HCT116 (cell line): ENCODE data around the gene TMTC1. TPM values are rescaled to one million over a fixed set of nuclear protein-coding genes. Genes with fewer than 3 reads are reported as not detected.

Experiments
- ATAC-seq: fragments of 200-7000 bp; cut with Tn5 transposase; 2 replicates; pipeline ENCODE4 v1.9.1; 2020; ENCODE audit warnings: mild to moderate bottlenecking, moderate library complexity
- BruUV-seq: library from RNA; stranded (reverse); fragments of 400-500 nt; replicated peaks from 2 replicates; lab custom pipeline; 2021; lab: Mats Ljungman, UMichigan
- CTCF ChIA-PET: fragments of 300-600 bp; sonication (Branson Sonifier 250); formaldehyde crosslinking; loops from one replicate; lab custom pipeline; 2021; ENCODE audit warnings: antibody characterized with exemption; lab: Charles Lee
- POLR2A ChIA-PET: fragments of 300-600, 350-600 bp; sonication (Branson Sonifier 250); formaldehyde crosslinking; loops from one replicate; lab custom pipeline; 2021; ENCODE audit warnings: antibody characterized with exemption; lab: Charles Lee
- RAD21 ChIA-PET, 2 experiments: fragments of 300-600 bp; sonication (Branson Sonifier 250); formaldehyde crosslinking; loops; one replicate each; lab custom pipeline; 2023; ENCODE audit warnings: low total read pairs in 2 of 2; ENCODE audit not compliant: uncharacterized antibody in 2 of 2, unreplicated experiment in 2 of 2, low non-redundant PET in 1 of 2; lab: Charles Lee
- DNase-seq: peaks from one replicate; pipeline ENCODE4 v3.0.0-alpha.2; 2010; ENCODE audit warnings: low read depth, low spot score
- H2AFZ ChIP-seq: fragments of 200-600 bp; shearing (Covaris generic), sonication (generic); 2 replicates; pipeline ENCODE4 v1.6.1; 2017; ENCODE audit warnings: low read depth, mixed run types, mixed read lengths, antibody characterized with exemption, low read length; ENCODE audit not compliant: poor library complexity, severe bottlenecking
- H3K27ac ChIP-seq: 2 replicates; pipeline ENCODE4 v1.5.1; 2012; ENCODE audit warnings: low read depth, low read length
- H3K27me3 ChIP-seq: fragments of 200-600 bp; sonication (generic); 2 replicates; pipeline ENCODE4 v1.6.1; 2016; ENCODE audit warnings: mixed run types, low read length, mixed read lengths; ENCODE audit not compliant: insufficient read depth
- H3K36me3 ChIP-seq, 2 experiments: fragments of 200-500 bp in 1 of 2; fragments of 200-600 bp in 1 of 2; sonication (Bioruptor generic) in 1 of 2; sonication (generic) in 1 of 2; 2 replicates each; pipeline versions ENCODE4 v1.5.1 to v1.6.1; 2014 to 2016; ENCODE audit warnings: low read length in 2 of 2, inconsistent platforms in 1 of 2, mixed read lengths in 1 of 2, mixed run types in 1 of 2; ENCODE audit not compliant: insufficient read depth in 2 of 2, control insufficient read depth in 1 of 2
- H3K4me1 ChIP-seq, 2 experiments: fragments of 200-600 bp in 1 of 2; sonication (generic) in 1 of 2; 2 replicates each; pipeline versions ENCODE4 v1.5.1 to v1.6.1; 2012 to 2017; ENCODE audit warnings: low read length in 2 of 2, inconsistent platforms in 1 of 2, mild to moderate bottlenecking in 1 of 2, mixed read lengths in 1 of 2, mixed run types in 1 of 2, moderate library complexity in 1 of 2; ENCODE audit not compliant: insufficient read depth in 2 of 2, control insufficient read depth in 1 of 2
- H3K4me2 ChIP-seq: fragments of 200-600 bp; sonication (generic); 2 replicates; pipeline ENCODE4 v1.6.1; 2017; ENCODE audit warnings: mixed run types, low read length, mixed read lengths
- H3K4me3 ChIP-seq, 2 experiments: fragments of 200-600 bp in 1 of 2; sonication (generic) in 1 of 2; replicated peaks in 1 of 2; 2 replicates each; pipeline ENCODE4 v1.5.1; 2011 to 2016; ENCODE audit warnings: low read length in 2 of 2, control low read depth in 1 of 2, low read depth in 1 of 2, mild to moderate bottlenecking in 1 of 2, mixed read lengths in 1 of 2, mixed run types in 1 of 2
- H3K79me2 ChIP-seq: fragments of 200-600 bp; sonication (generic); 2 replicates; pipeline ENCODE4 v1.6.1; 2017; ENCODE audit warnings: mild to moderate bottlenecking, mixed run types, low read length, moderate library complexity, mixed read lengths; ENCODE audit not compliant: insufficient read depth
- H3K9ac ChIP-seq: fragments of 200-600 bp; sonication (generic); 2 replicates; pipeline ENCODE4 v1.6.1; 2016; ENCODE audit warnings: low read length, mixed read lengths
- H3K9me2 ChIP-seq: fragments of 200-600 bp; sonication (generic), shearing (Covaris generic); 2 replicates; pipeline ENCODE4 v1.6.1; 2017; ENCODE audit warnings: mixed run types, mild to moderate bottlenecking, moderate library complexity; ENCODE audit not compliant: insufficient read depth
- H3K9me3 ChIP-seq, 2 experiments: fragments of 200-500 bp in 1 of 2; fragments of 200-600 bp in 1 of 2; sonication (Bioruptor generic) in 1 of 2; sonication (generic) in 1 of 2; 2 replicates each; pipeline ENCODE4 v1.6.1; 2014 to 2017; ENCODE audit warnings: low read length in 2 of 2, mixed read lengths in 2 of 2, inconsistent platforms in 1 of 2, low read depth in 1 of 2, mild to moderate bottlenecking in 1 of 2, mixed run types in 1 of 2, moderate library complexity in 1 of 2; ENCODE audit not compliant: control insufficient read depth in 1 of 2, insufficient read depth in 1 of 2
- H4K20me1 ChIP-seq: fragments of 200-600 bp; sonication (generic), shearing (Covaris generic); 2 replicates; pipeline ENCODE4 v1.6.1; 2017; ENCODE audit warnings: mixed run types, mild to moderate bottlenecking, moderate library complexity; ENCODE audit not compliant: insufficient read depth
- EGR1 ChIP-seq: IDR thresholded peaks from 2 replicates; pipeline ENCODE4 v1.6.1; 2012; ENCODE audit warnings: low read depth
- FOSL1 ChIP-seq: IDR thresholded peaks from 2 replicates; pipeline ENCODE4 v1.6.1; 2012; ENCODE audit warnings: low read depth
- SRF ChIP-seq: IDR thresholded peaks from 2 replicates; pipeline ENCODE4 v1.6.1; 2012; ENCODE audit warnings: low read depth
- TCF7L2 ChIP-seq: IDR thresholded peaks from 2 replicates; pipeline ENCODE4 v1.7.0; 2011; ENCODE audit warnings: borderline replicate concordance, inconsistent platforms; ENCODE audit not compliant: insufficient read depth, insufficient read length; ENCODE audit errors: extremely low read depth
- YY1 ChIP-seq: IDR thresholded peaks from 2 replicates; pipeline ENCODE4 v1.6.1; 2011; ENCODE audit warnings: low read length, low read depth, moderate library complexity, mild to moderate bottlenecking; ENCODE audit not compliant: insufficient replicate concordance; ENCODE audit errors: extremely low read depth
- intact Hi-C: fragments of 100-400 bp; cut with micrococcal nuclease; formaldehyde crosslinking; loops from 2 replicates; pipeline ENCODE4 v1.10.0; 2022
- total RNA-seq: library from RNA; stranded (reverse); gene quantifications from one replicate; pipeline ENCODE4 v1.2.1, GENCODE V29; 2021; ENCODE audit not compliant: unreplicated experiment
- TF ChIP-seq, protein P1 (sequence below): IDR thresholded peaks from 2 replicates; pipeline ENCODE4 v1.6.1; 2012; ENCODE audit warnings: low read depth

TMTC1 gene
- total RNA-seq, 1 experiment from 2014 or later: 2.0 TPM

DNA sequence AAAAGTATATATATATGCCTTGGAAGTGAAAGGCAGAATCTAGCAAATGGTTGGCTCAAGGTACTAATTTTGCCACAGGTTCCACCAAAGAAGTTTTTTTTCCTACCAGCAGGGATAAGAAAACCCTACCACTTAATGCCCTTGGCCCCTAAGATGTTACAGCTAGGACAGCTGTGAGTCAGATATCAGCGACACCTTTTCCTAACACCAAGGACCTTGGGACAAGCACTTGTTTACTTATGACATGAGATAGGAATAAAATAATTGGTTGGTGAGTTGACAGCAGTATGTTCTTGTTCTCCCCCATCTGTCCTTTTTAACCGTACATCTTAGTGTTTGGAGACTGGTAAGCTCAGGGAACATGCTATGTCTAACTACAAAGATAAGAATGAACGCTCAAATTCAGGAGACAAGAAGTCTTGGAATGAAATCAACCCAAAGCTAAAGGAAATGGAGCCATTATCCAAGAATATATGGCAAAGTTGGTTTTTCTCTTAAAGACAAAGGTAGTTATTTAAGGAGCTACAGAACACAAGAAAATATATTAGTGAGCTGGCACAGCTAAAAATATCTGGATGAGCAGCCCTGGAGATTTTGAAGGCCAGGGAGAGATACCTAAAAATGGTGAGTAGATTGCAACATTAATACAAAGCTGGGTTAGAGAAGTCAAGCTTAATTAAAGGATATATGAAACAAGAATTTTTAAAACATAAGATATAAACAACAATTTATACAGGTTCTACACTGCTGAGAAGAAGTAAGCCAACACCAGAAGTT, 126.8 kb downstream of the TMTC1 start:
- no TSS peak for BruUV-seq
- intact Hi-C loops: no loop called here
- no peak overlapping the region for H3K27ac ChIP-seq
- H2AFZ ChIP-seq: no peak overlapping the region
- POLR2A ChIA-PET: no interaction called here
- no peaks in the 10 kb centered on the region for H3K9me2 ChIP-seq
- RAD21 ChIA-PET: no interaction called here
- H3K4me2 ChIP-seq: no peak overlapping the region
- H3K4me3 ChIP-seq: no peak overlapping the region
- no peaks in the 10 kb centered on the region for H3K4me1 ChIP-seq
- H3K79me2 ChIP-seq: no peaks in the 10 kb centered on the region
- DNase-seq (no peak), ATAC-seq (no peak)
- H3K36me3 ChIP-seq: no peaks in the 10 kb centered on the region
- CTCF ChIA-PET: no interaction called here
- no peaks in the 10 kb centered on the region for H3K9me3 ChIP-seq
- TF ChIP-seq TCF7L2 (no peak), SRF (no peak), YY1 (no peak), FOSL1 (no peak), EGR1 (no peak)
- TF ChIP-seq, protein P1, sequence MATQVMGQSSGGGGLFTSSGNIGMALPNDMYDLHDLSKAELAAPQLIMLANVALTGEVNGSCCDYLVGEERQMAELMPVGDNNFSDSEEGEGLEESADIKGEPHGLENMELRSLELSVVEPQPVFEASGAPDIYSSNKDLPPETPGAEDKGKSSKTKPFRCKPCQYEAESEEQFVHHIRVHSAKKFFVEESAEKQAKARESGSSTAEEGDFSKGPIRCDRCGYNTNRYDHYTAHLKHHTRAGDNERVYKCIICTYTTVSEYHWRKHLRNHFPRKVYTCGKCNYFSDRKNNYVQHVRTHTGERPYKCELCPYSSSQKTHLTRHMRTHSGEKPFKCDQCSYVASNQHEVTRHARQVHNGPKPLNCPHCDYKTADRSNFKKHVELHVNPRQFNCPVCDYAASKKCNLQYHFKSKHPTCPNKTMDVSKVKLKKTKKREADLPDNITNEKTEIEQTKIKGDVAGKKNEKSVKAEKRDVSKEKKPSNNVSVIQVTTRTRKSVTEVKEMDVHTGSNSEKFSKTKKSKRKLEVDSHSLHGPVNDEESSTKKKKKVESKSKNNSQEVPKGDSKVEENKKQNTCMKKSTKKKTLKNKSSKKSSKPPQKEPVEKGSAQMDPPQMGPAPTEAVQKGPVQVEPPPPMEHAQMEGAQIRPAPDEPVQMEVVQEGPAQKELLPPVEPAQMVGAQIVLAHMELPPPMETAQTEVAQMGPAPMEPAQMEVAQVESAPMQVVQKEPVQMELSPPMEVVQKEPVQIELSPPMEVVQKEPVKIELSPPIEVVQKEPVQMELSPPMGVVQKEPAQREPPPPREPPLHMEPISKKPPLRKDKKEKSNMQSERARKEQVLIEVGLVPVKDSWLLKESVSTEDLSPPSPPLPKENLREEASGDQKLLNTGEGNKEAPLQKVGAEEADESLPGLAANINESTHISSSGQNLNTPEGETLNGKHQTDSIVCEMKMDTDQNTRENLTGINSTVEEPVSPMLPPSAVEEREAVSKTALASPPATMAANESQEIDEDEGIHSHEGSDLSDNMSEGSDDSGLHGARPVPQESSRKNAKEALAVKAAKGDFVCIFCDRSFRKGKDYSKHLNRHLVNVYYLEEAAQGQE: no peak
- H3K27me3 ChIP-seq: no peaks in the 10 kb centered on the region
- H4K20me1 ChIP-seq: no peaks in the 10 kb centered on the region
- H3K9ac ChIP-seq: no peak overlapping the region
